ENCODE measurements around the gene SLC38A9.
"Not testable (repeated sequence)": the region's sequence is repeated elsewhere in the genome, so short reads cannot be mapped to it uniquely, and the experiment has no call there.

The SLC38A9 gene

GRCh38 chr5:55706230-55706629 lies 5.9 kb downstream of the SLC38A9 start:
- no peak for DNase-seq (ENCODE audit: low read depth, low spot score)

- DNase-seq (ENCODE audit: low read depth, low spot score) = no peak
Observed at GRCh38 chr5:55702598-55703345, 9.4 kb downstream of the SLC38A9 start.

DNA sequence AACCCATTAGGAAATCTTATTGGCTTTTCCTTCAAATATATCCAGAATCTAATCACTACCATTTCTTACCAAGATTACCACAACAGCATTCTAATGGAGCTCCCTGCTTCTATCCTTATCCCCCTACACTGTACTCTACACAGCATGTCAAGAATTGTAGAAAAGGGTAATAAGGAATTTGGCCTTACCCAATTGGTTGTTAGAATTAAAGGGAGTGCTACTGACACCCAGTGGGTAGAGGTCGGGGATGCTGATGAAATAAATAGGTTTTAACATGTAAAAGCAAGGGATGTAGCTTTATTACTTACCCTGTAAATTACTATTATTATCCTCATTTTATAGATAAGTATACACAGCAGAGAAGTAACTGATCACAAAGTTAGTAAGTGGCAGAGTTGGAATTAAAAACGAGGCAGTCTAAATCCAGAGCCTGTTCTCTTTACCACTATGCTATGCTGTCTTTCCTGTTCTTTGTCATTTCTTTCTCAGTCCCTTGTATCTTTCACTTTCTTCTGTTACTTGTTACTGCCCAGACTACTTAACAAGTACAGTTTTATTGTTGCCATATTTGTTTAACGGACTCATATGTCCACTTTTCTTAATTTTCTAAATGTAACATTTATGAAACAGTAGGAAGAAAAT lies 10.5 kb downstream of the SLC38A9 start:
- DNase-seq (ENCODE audit: low read depth, low spot score) = no peak

DNA sequence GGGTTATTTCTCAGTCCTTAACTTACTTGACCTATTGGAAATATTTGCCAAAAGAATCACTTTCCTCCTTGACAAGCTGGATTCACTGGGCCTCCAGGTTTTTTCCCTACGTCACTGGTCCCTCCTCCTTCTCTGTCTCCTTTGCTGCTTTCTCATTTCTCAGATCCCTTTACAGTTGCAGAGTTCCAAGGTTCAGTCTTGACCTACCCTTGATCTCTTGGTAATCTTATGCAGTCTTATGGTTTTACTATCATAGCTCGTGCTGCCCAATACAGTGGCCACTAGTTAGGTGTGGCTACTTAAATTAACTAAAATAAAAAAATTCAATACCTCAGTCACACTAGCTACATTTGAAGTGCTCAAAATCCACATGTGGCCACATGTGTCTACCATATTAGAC lies 11.4 kb downstream of the SLC38A9 start:
- no peak for DNase-seq (ENCODE audit: low read depth, low spot score)

- DNase-seq (ENCODE audit: low read depth, low spot score) = no peak
Observed at GRCh38 chr5:55699041-55699688, 13.0 kb downstream of the SLC38A9 start.

GRCh38 chr5:55696704-55697103 lies 15.4 kb downstream of the SLC38A9 start:
- not testable (repeated sequence) for DNase-seq (ENCODE audit: low read depth, low spot score)

- no peak for DNase-seq (ENCODE audit: low read depth, low spot score)
Observed at GRCh38 chr5:55694152-55694830, 17.8 kb downstream of the SLC38A9 start.

- no peak for DNase-seq (ENCODE audit: low read depth, low spot score)
Observed at GRCh38 chr5:55692509-55692908, 19.6 kb downstream of the SLC38A9 start.

DNA sequence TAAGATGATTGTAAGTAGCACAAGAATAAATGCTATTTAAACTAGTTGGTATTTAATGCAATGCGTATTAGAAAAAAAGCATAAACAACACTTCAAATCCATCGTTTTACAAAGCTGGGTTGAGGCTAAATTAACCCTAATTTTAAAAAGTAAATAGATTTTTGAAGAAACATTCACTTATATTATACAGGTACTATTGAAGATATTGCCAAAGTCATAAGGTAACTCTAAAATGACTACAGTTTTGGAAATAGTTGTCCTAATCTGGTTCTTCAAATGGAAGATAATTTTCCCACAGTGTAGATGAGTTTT lies 20.1 kb downstream of the SLC38A9 start:
- no peak for DNase-seq (ENCODE audit: low read depth, low spot score)

- DNase-seq (ENCODE audit: low read depth, low spot score) = no peak
Observed at GRCh38 chr5:55691265-55692105, 20.6 kb downstream of the SLC38A9 start.

GRCh38 chr5:55682071-55682470 lies 30.1 kb downstream of the SLC38A9 start:
- no peak for DNase-seq (ENCODE audit: low read depth, low spot score)

- DNase-seq (ENCODE audit: low read depth, low spot score) = no peak
Observed at GRCh38 chr5:55681301-55681700, 30.8 kb downstream of the SLC38A9 start.

DNA sequence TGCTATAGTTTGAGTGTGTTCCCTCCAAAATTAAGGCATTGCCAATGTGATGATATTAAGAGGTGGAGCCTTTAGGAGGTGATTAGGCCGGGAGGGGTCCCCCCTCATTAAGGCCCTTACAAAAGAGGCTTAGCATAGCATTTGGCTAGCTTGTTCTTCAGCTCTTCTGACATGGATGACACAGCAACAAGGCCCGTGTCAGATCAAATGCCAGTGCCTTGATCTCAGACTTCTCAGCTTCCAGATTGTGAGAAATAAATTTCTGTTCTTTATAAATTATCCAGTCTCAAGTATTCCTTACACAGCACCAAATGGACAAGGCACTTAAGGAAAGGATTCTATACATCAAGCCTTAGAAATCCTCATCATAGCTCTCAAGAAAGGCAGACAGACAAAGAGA lies 31.8 kb downstream of the SLC38A9 start:
- no peak for DNase-seq (ENCODE audit: low read depth, low spot score)

DNA sequence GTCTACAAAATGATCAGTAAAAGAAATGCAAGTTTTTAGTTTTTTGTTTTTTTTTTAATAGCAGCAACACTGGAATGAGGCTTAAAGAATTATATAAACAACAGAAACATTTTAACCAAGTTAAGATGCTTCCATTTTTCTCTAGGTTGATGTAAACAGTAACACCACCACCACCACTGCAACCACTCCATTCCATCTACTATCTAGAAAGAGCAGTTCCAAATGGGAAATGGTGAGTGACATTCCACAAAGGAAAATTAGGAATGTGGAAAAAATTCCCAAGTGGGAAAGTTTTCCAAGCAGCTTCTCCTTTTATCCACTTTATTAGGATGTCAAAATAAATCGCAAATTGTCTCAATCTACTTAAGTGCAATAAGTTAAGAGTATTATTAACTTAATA lies 32.6 kb downstream of the SLC38A9 start:
- no peak for DNase-seq (ENCODE audit: low read depth, low spot score)

- DNase-seq (ENCODE audit: low read depth, low spot score) = no peak
Observed at GRCh38 chr5:55675119-55675518, 37.0 kb downstream of the SLC38A9 start.

GRCh38 chr5:55674340-55674739 lies 37.8 kb downstream of the SLC38A9 start:
- DNase-seq (ENCODE audit: low read depth, low spot score) = no peak

DNA sequence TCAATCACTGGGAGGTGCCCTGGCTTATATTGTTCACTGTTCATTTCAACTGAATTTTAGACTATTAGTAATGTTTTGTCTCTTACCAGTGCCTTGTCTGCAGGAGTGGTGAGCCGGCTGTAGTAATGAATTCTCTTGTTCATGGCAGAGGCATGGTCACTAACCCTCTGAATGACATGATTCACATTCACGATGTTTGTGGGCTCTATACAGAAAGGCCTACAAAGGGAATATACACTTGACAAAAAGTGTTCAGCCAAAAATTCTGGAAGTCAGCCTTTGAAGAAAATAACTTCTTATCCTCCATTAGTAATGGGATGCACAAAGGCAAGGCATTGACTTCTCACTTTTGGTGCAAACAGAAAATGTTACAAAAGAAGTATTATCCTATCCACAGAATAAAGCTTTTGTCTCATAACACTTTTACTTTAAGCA lies 39.6 kb downstream of the SLC38A9 start:
- DNase-seq (ENCODE audit: low read depth, low spot score) = no peak

GRCh38 chr5:55671975-55672374 lies 40.1 kb downstream of the SLC38A9 start:
- DNase-seq (ENCODE audit: low read depth, low spot score) = no peak

- no peak for DNase-seq (ENCODE audit: low read depth, low spot score)
Observed at GRCh38 chr5:55668356-55668755, 43.8 kb downstream of the SLC38A9 start.

GRCh38 chr5:55667938-55668337 lies 44.2 kb downstream of the SLC38A9 start:
- no peak for DNase-seq (ENCODE audit: low read depth, low spot score)

- no peak for DNase-seq (ENCODE audit: low read depth, low spot score)
Observed at GRCh38 chr5:55665065-55665464, 47.1 kb downstream of the SLC38A9 start.

DNA sequence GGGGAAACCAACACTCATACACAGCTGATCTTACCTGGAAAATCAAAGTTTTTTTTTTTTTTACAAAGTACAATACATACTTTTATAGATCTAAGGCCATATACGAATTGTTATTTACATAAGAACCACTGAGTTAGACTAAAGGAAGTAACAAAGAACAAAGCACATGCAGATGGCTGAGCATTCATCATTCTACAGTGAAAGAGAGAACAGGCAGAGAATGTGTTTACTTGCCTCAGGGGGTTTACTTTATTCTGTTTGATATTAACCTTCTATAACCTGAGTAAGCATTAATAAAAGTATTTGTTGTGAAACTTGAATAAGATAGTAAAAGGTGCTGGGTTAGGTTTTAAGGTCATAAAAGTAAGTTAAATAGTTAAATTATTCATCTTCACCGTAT lies 54.7 kb downstream of the SLC38A9 start:
- no peak for DNase-seq (ENCODE audit: low read depth, low spot score)

Measured in activated CD4-positive, CD25-positive, alpha-beta regulatory T cell treated with anti-CD3 and anti-CD28 coated beads, Interleukin-2, amount 50 U/mL, for 16 hours (primary cell).